CD4-positive, alpha-beta memory T cell (primary cell): ENCODE data around the gene MRPL11. TPM values are rescaled to one million over a fixed set of nuclear protein-coding genes. Genes with fewer than 3 reads are reported as not detected.

Experiments used
- CTCF ChIA-PET: fragments of 350-600 bp; sonication (Branson Sonifier 250); formaldehyde crosslinking; loops from one replicate; lab custom pipeline; 2021; ENCODE audit warnings: inconsistent platforms; ENCODE audit not compliant: partially characterized antibody; lab: Charles Lee
- POLR2A ChIA-PET: fragments of 350-600 bp; sonication (Branson Sonifier 250); formaldehyde crosslinking; loops from one replicate; lab custom pipeline; 2021; ENCODE audit not compliant: partially characterized antibody; lab: Charles Lee
- DNase-seq, 5 donors: peaks; one replicate each; pipeline versions ENCODE4 v3.0.0 to v3.0.0-alpha.2; 2020 to 2022; ENCODE audit warnings: mixed read lengths in 1 of 5
- H3K27ac ChIP-seq: one replicate; pipeline ENCODE4 v1.7.0; 2013; ENCODE audit warnings: low read depth, low read length
- H3K27me3 ChIP-seq: 2 replicates; pipeline ENCODE4 v1.7.0; 2013; ENCODE audit warnings: mild to moderate bottlenecking, low read length, moderate library complexity; ENCODE audit not compliant: insufficient read depth
- H3K36me3 ChIP-seq: 2 replicates; pipeline ENCODE4 v1.7.0; 2013; ENCODE audit warnings: mild to moderate bottlenecking, low read length, moderate library complexity; ENCODE audit not compliant: insufficient read depth
- H3K4me1 ChIP-seq: 2 replicates; pipeline ENCODE4 v1.7.0; 2013; ENCODE audit warnings: mild to moderate bottlenecking, low read length, moderate library complexity; ENCODE audit not compliant: insufficient read depth
- H3K4me3 ChIP-seq, 2 donors: one replicate each; pipeline ENCODE4 v1.7.0; 2013; ENCODE audit warnings: low read length in 2 of 2, mild to moderate bottlenecking in 1 of 2
- H3K9me3 ChIP-seq, 2 donors: one replicate each; pipeline ENCODE4 v1.7.0; 2013; ENCODE audit warnings: low read length in 2 of 2, control low read depth in 1 of 2; ENCODE audit not compliant: control insufficient read depth in 1 of 2
- H3K27ac Mint-ChIP-seq, 7 donors: one replicate each; pipeline ENCODE4 v1.8.0; 2020 to 2021; ENCODE audit warnings: mixed read lengths in 7 of 7, mild to moderate bottlenecking in 6 of 7, inconsistent platforms in 3 of 7, moderate library complexity in 3 of 7
- H3K27me3 Mint-ChIP-seq, 2 donors: one replicate each; pipeline ENCODE4 v1.8.0; 2020 to 2021; ENCODE audit warnings: mixed read lengths in 2 of 2
- H3K36me3 Mint-ChIP-seq, 2 donors: one replicate each; pipeline ENCODE4 v1.8.0; 2020 to 2021; ENCODE audit warnings: mixed read lengths in 2 of 2, inconsistent platforms in 1 of 2, mild to moderate bottlenecking in 1 of 2
- H3K4me1 Mint-ChIP-seq, 4 donors: one replicate each; pipeline ENCODE4 v1.8.0; 2020 to 2021; ENCODE audit warnings: mixed read lengths in 4 of 4, mild to moderate bottlenecking in 1 of 4
- H3K4me3 Mint-ChIP-seq, 8 donors: one replicate each; pipeline ENCODE4 v1.8.0; 2020 to 2021; ENCODE audit warnings: mixed read lengths in 8 of 8, mild to moderate bottlenecking in 7 of 8, moderate library complexity in 6 of 8, inconsistent platforms in 3 of 8
- H3K9me3 Mint-ChIP-seq, 8 donors: one replicate each; pipeline ENCODE4 v1.8.0; 2020 to 2021; ENCODE audit warnings: mixed read lengths in 8 of 8, mild to moderate bottlenecking in 5 of 8, inconsistent platforms in 3 of 8, moderate library complexity in 1 of 8
- intact Hi-C: fragments of 100-400 bp; cut with micrococcal nuclease; formaldehyde crosslinking; loops from one replicate; pipeline ENCODE4 v1.15.1; 2023
- polyA plus RNA-seq, 2 donors: library from polyadenylated mRNA; unstranded; fragments of 300-500 nt; fragmentation: Illumina TruSeq; gene quantifications; one replicate each; pipeline ENCODE4 v1.2.3, GENCODE V29; 2021
- total RNA-seq, 2 experiments: library from RNA; stranded (reverse); gene quantifications; one replicate each; pipeline ENCODE4 v1.2.3, GENCODE V29; 2021

MRPL11 gene
- total and polyA plus RNA-seq, 4 experiments from 2014 or later = 22.0 to 78.1 (median 52.4) TPM

DNA sequence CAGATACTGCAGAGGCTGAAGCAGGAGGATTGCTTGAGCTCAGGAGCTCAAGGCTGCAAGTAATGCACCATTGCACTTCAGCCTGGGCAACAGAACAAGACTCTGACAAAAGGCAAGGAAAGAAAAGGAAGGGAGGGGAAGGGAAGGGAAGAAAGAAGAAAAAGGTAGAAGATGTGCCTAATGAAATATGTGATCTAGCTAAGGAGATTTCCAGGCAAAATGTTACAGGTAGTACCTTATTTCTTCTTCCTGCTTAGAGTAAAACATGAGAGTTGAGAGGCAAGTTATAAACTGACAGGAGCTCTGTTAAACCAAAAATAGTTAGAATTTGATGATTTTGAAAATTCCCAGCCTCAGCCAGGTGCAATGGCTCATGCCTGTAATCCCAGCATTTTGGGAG, 23.4 kb upstream of the MRPL11 start:
- POLR2A ChIA-PET = no interaction called here

GRCh38 chr11:66459138-66459778, 20.6 kb upstream of the MRPL11 start:
- no peaks in the 10 kb centered on the region for H3K27me3 ChIP-seq
- H3K27ac ChIP-seq = no peak overlapping the region
- Mint-ChIP-seq H3K4me3 (no peak overlapping the region), H3K27ac (no peak overlapping the region), H3K27me3 (no peaks in the 10 kb centered on the region), H3K36me3 (no peaks in the 10 kb centered on the region), H3K4me1 (peaks cover 5 to 9% (median 8%) of the 10 kb centered on the region in 4 donors), H3K9me3 (peaks cover 0 to 3% (median under 1%) of the 10 kb centered on the region in 8 donors)
- DNase-seq = no peak
- H3K4me3 ChIP-seq = no peak overlapping the region
- no peaks in the 10 kb centered on the region for H3K36me3 ChIP-seq
- intact Hi-C loops = no loop called here
- H3K9me3 ChIP-seq = no peaks in the 10 kb centered on the region
- ChIA-PET POLR2A (no interaction called here), CTCF (no interaction called here)
- peaks cover 6% of the 10 kb centered on the region for H3K4me1 ChIP-seq

More for the DNA sequence above, 23.4 kb upstream of the MRPL11 start:
- intact Hi-C loops = no loop called here
- no peak for DNase-seq
- no peak overlapping the region for H3K4me3 Mint-ChIP-seq
- H3K27ac Mint-ChIP-seq = no peak overlapping the region
- Histone ChIP-seq H3K9me3 (no peaks in the 10 kb centered on the region), H3K27me3 (no peaks in the 10 kb centered on the region), H3K4me3 (no peak overlapping the region), H3K27ac (no peak overlapping the region), H3K36me3 (no peaks in the 10 kb centered on the region), H3K4me1 (peaks cover 6% of the 10 kb centered on the region)
- CTCF ChIA-PET = no interaction called here
- peaks cover 2 to 10% (median 8%) of the 10 kb centered on the region in 4 donors for H3K4me1 Mint-ChIP-seq
- H3K36me3 Mint-ChIP-seq = peaks cover 0 to 3% of the 10 kb centered on the region in 2 donors
- H3K9me3 Mint-ChIP-seq = peaks cover 0 to 3% (median under 1%) of the 10 kb centered on the region in 8 donors
- no peaks in the 10 kb centered on the region for H3K27me3 Mint-ChIP-seq

DNA sequence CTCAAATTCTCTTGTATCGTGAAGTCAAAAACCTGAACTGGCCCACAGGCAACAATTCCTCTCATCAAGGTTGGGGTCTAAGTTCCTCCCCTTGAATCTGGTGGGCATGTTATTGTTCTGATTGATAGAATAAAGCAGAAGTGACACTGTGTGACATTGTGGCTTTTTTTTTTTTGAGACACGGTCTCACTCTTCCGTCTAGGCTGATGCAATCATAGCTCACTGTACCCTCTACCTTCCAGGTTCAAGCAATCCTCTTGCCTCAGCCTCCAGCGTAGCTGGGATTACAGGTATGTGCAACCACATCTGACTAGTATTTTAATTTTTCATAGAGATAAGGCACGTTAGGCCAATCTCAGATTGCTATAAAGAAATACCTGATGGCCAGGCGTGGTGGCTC, 19.2 kb upstream of the MRPL11 start:
- intact Hi-C loops = no loop called here
- no peaks in the 10 kb centered on the region for H3K27me3 ChIP-seq
- H3K4me1 ChIP-seq = peaks cover 12% of the 10 kb centered on the region
- no peak for DNase-seq
- CTCF ChIA-PET = no interaction called here
- H3K4me3 Mint-ChIP-seq = no peak overlapping the region
- POLR2A ChIA-PET = no interaction called here
- H3K4me1 Mint-ChIP-seq = peaks cover 12 to 14% (median 14%) of the 10 kb centered on the region in 4 donors
- no peak overlapping the region for H3K4me3 ChIP-seq
- H3K36me3 Mint-ChIP-seq = no peaks in the 10 kb centered on the region
- H3K27ac Mint-ChIP-seq = no peak overlapping the region
- peaks cover 0 to 2% (median 0%) of the 10 kb centered on the region in 8 donors for H3K9me3 Mint-ChIP-seq
- H3K36me3 ChIP-seq = no peaks in the 10 kb centered on the region
- no peaks in the 10 kb centered on the region for H3K9me3 ChIP-seq
- no peak overlapping the region for H3K27ac ChIP-seq
- no peaks in the 10 kb centered on the region for H3K27me3 Mint-ChIP-seq

GRCh38 chr11:66454828-66455227, 16.2 kb upstream of the MRPL11 start:
- POLR2A ChIA-PET = interaction anchor here (0.8 kb wide), 1 partner anchor 12 kb away, joined by 3 read pairs; the partner anchor contains the start of gene PELI3
- intact Hi-C loops = no loop called here
- Mint-ChIP-seq H3K4me3 (no peak overlapping the region), H3K27ac (peak overlapping the region in 1 of 7 donors; percentile 10), H3K36me3 (no peaks in the 10 kb centered on the region), H3K4me1 (peaks cover 12 to 14% (median 13%) of the 10 kb centered on the region in 4 donors), H3K27me3 (peaks cover 0 to 5% of the 10 kb centered on the region in 2 donors), H3K9me3 (peaks cover 0 to 1% (median 0%) of the 10 kb centered on the region in 8 donors)
- no peak overlapping the region for H3K4me3 ChIP-seq
- H3K36me3 ChIP-seq = no peaks in the 10 kb centered on the region
- H3K27ac ChIP-seq = no peak overlapping the region
- CTCF ChIA-PET = interaction anchor here (0.6 to 2.0 kb wide), 3 partner anchors 24 to 395 kb away, joined by 3 to 4 read pairs (median 3); no protein-coding TSS in a partner anchor
- H3K27me3 ChIP-seq = no peaks in the 10 kb centered on the region
- no peak for DNase-seq
- no peaks in the 10 kb centered on the region for H3K9me3 ChIP-seq
- H3K4me1 ChIP-seq = peaks cover 12% of the 10 kb centered on the region

DNA sequence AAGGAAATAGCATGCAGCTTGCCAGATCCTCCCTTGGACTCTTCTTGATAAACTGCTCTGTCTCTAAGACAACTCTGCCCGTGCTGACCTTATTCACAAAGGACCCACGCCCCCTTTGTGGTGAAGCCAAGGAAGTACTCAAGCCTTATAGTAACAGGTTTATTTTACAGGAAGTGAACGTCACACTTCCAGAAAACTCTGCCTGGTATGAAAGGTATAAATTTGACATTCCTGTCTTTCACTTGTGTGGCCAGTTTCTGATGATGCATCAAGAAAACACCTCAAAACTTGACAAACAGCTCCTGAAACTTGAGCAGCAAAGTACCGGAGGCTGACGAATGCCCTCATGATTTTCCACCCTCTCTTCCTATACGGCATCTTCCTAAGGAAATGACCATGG, 15.6 kb upstream of the MRPL11 start:
- peaks cover 0 to 1% (median 0%) of the 10 kb centered on the region in 8 donors for H3K9me3 Mint-ChIP-seq
- Histone ChIP-seq H3K36me3 (no peaks in the 10 kb centered on the region), H3K4me3 (no peak overlapping the region), H3K27me3 (no peaks in the 10 kb centered on the region), H3K9me3 (no peaks in the 10 kb centered on the region), H3K27ac (no peak overlapping the region), H3K4me1 (peaks cover 12% of the 10 kb centered on the region)
- ChIA-PET CTCF (interaction anchor here (0.6 to 2.0 kb wide), 2 partner anchors 25 to 715 kb away, joined by 3 to 4 read pairs; no protein-coding TSS in a partner anchor), POLR2A (interaction anchor here (0.8 kb wide), 1 partner anchor 13 kb away, joined by 3 read pairs; the partner anchor contains the start of gene PELI3)
- H3K27me3 Mint-ChIP-seq = peaks cover 3 to 9% of the 10 kb centered on the region in 2 donors
- intact Hi-C loops = no loop called here
- H3K36me3 Mint-ChIP-seq = no peaks in the 10 kb centered on the region
- peak overlapping the region in 2 of 7 donors; percentile 14 to 54 for H3K27ac Mint-ChIP-seq
- peak overlapping the region in 3 of 8 donors; percentile 22 to 51 (median 30) for H3K4me3 Mint-ChIP-seq
- H3K4me1 Mint-ChIP-seq = peaks cover 12 to 14% (median 13%) of the 10 kb centered on the region in 4 donors
- DNase-seq = no peak

- intact Hi-C loops = no loop called here
- H3K9me3 Mint-ChIP-seq = peaks cover 0 to 1% (median 0%) of the 10 kb centered on the region in 8 donors
- Histone ChIP-seq H3K4me3 (no peak overlapping the region), H3K27ac (no peak overlapping the region), H3K36me3 (no peaks in the 10 kb centered on the region), H3K9me3 (no peaks in the 10 kb centered on the region), H3K27me3 (no peaks in the 10 kb centered on the region), H3K4me1 (peaks cover 12% of the 10 kb centered on the region)
- peaks cover 3 to 13% of the 10 kb centered on the region in 2 donors for H3K27me3 Mint-ChIP-seq
- no peak overlapping the region for H3K4me3 Mint-ChIP-seq
- H3K4me1 Mint-ChIP-seq = peaks cover 12 to 14% (median 13%) of the 10 kb centered on the region in 4 donors
- no peak overlapping the region for H3K27ac Mint-ChIP-seq
- CTCF ChIA-PET = no interaction called here
- POLR2A ChIA-PET = no interaction called here
- no peaks in the 10 kb centered on the region for H3K36me3 Mint-ChIP-seq
- no peak for DNase-seq
These were observed 13.0 kb upstream of the MRPL11 start for GRCh38 chr11:66451663-66452062.

GRCh38 chr11:66450560-66450959, 11.9 kb upstream of the MRPL11 start:
- Mint-ChIP-seq H3K4me3 (no peak overlapping the region), H3K27me3 (peaks cover 3 to 13% of the 10 kb centered on the region in 2 donors), H3K9me3 (peaks cover 0 to 3% (median 0%) of the 10 kb centered on the region in 8 donors), H3K27ac (no peak overlapping the region), H3K4me1 (peaks cover 12 to 14% (median 13%) of the 10 kb centered on the region in 4 donors), H3K36me3 (no peaks in the 10 kb centered on the region)
- Histone ChIP-seq H3K27me3 (no peaks in the 10 kb centered on the region), H3K9me3 (no peaks in the 10 kb centered on the region), H3K27ac (no peak overlapping the region), H3K4me3 (no peak overlapping the region), H3K4me1 (peaks cover 12% of the 10 kb centered on the region), H3K36me3 (no peaks in the 10 kb centered on the region)
- ChIA-PET POLR2A (no interaction called here), CTCF (interaction anchor here (1.4 kb wide), 1 partner anchor 12 kb away, joined by 3 read pairs; the partner anchor contains the start of gene MRPL11)
- DNase-seq = no peak
- intact Hi-C loops = no loop called here
